ENCODE measurements around the gene CNNM3. TPM values are rescaled to one million over a fixed set of nuclear protein-coding genes. Genes with fewer than 3 reads are reported as not detected.

Gene CNNM3
- total RNA-seq, 4 donors from 2014 or later, result 21.8 to 27.8 (median 22.9) TPM

DNA sequence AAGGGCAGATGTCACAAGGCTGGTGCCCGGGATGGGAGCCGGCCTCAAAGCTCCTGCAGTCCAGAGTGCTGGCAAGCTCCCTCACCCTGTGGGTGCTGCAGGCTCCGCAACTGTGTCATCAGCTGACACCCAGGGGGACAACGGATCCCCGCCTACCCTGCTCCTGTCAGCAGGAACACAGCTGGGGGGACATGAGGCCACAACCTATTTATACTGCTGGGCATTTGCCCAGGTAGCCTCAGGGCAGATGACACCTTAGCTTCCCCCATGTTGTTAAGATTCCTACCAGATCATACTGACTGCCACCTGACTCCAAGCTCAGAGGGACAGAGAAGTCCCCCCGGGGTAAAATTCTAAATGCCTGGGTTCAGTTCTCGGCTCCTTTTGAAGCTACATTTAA lies 26.5 kb downstream of the CNNM3 start:
- no peaks in the 10 kb centered on the region for H3K27me3 ChIP-seq
- TF ChIP-seq POLR2A (IDR thresholded peaks at IDR 0.05) (no peak), EP300 (IDR thresholded peaks at IDR 0.05) (no peak), CTCF (IDR thresholded peaks at IDR 0.05) (no peak)
- DNase-seq (ENCODE audit: low spot score in 2 of 2), result no peak
- peak overlapping the region in 1 of 4 donors; percentile 24 for H3K27ac ChIP-seq
- H3K36me3 ChIP-seq, result peaks cover 0 to 70% (median 0%) of the 10 kb centered on the region in 3 donors
- H3K4me3 ChIP-seq, result no peak overlapping the region
- no peaks in the 10 kb centered on the region for H3K9me3 ChIP-seq
- H3K4me1 ChIP-seq, result peaks cover 0 to 13% (median 3%) of the 10 kb centered on the region in 4 donors
- WGBS, 2 donors, result 65 to 72% methylated on average over 6 to 7 of the region's 7 CpGs

GRCh38 chr2:96843538-96844268 lies 27.6 kb downstream of the CNNM3 start, which contains the start of gene ANKRD23:
TSS of gene ANKRD23 (minus strand) at chr2:96844021. CDS start at chr2:96843992, 29 bp downstream.
- Histone ChIP-seq H3K27me3 (no peaks in the 10 kb centered on the region), H3K36me3 (peaks cover 0 to 70% (median 0%) of the 10 kb centered on the region in 3 donors), H3K4me1 (peaks cover 0 to 13% (median 3%) of the 10 kb centered on the region in 4 donors), H3K4me3 (no peak within 1 kb of the TSS), H3K27ac (no peak within 1 kb of the TSS), H3K9me3 (no peaks in the 10 kb centered on the region)
- no peak for TF ChIP-seq CTCF (IDR thresholded peaks at IDR 0.05)
- TF ChIP-seq POLR2A (IDR thresholded peaks at IDR 0.05), result no peak
- TF ChIP-seq EP300 (IDR thresholded peaks at IDR 0.05), result no peak
- 90 to 91% methylated on average over 14 of the region's 14 CpGs for WGBS, 2 donors
- no peak for DNase-seq (ENCODE audit: low spot score in 2 of 2)

- Histone ChIP-seq H3K27ac (no peak overlapping the region), H3K4me1 (peaks cover 0 to 7% (median 2%) of the 10 kb centered on the region in 4 donors), H3K36me3 (peaks cover 0 to 70% (median under 1%) of the 10 kb centered on the region in 3 donors), H3K9me3 (no peaks in the 10 kb centered on the region), H3K4me3 (no peak overlapping the region), H3K27me3 (no peaks in the 10 kb centered on the region)
- WGBS, 2 donors, result 74 to 75% methylated on average over 16 to 17 of the region's 17 CpGs
- no peak for DNase-seq (ENCODE audit: low spot score in 2 of 2)
- TF ChIP-seq POLR2A (IDR thresholded peaks at IDR 0.05) (no peak), EP300 (IDR thresholded peaks at IDR 0.05) (no peak), CTCF (IDR thresholded peaks at IDR 0.05) (no peak)
These were observed 28.3 kb downstream of the CNNM3 start for GRCh38 chr2:96844405-96844808.

DNA sequence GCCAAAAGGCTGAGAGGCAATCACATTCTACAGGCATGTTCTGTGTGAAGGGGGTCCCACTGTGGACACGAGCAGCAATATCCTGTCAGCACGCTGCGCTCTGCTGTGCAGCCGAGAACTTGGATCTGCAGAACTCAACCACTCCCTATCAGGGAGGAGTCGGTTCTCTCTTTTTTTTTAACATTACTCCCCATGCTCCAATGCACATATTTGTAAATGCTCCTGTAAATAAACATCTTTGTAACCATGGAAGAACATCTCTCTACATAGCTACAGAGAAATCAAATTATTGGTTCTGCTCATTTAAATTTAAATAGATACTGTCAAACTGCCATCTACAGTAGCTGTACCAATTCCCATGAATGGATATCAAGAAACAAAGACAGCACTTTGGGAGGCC lies 30.8 kb downstream of the CNNM3 start:
- Histone ChIP-seq H3K4me3 (no peak overlapping the region), H3K27me3 (no peaks in the 10 kb centered on the region), H3K9me3 (no peaks in the 10 kb centered on the region), H3K36me3 (peaks cover 0 to 76% (median 8%) of the 10 kb centered on the region in 3 donors), H3K27ac (no peak overlapping the region), H3K4me1 (no peaks in the 10 kb centered on the region)
- WGBS, 2 donors, result 91 to 98% methylated on average over 5 of the region's 5 CpGs
- DNase-seq (ENCODE audit: low spot score in 2 of 2), result no peak
- no peak for TF ChIP-seq EP300 (IDR thresholded peaks at IDR 0.05)
- TF ChIP-seq POLR2A (IDR thresholded peaks at IDR 0.05), result no peak
- TF ChIP-seq CTCF (IDR thresholded peaks at IDR 0.05), result no peak

DNA sequence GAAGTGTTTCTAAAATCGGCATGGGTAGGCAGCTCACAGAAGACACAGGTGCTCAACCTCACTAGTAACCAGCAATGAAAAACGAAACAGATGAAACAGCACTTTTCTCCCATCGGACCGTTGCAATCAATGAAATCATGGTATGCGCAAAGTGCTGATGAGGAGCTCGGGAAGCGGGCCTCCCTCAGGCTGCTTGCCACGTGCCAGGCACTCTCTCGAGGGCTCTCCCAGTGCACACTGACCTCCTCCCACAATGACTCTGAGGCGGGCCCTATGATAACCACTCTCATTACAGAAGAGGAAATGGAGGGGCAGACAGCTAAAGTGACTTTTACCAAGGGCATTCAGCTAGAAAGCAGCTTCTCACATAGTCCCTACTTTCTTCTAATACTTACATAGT lies 31.5 kb downstream of the CNNM3 start:
- TF ChIP-seq EP300 (IDR thresholded peaks at IDR 0.05) (no peak), POLR2A (IDR thresholded peaks at IDR 0.05) (no peak), CTCF (IDR thresholded peaks at IDR 0.05) (no peak)
- Histone ChIP-seq H3K4me1 (no peaks in the 10 kb centered on the region), H3K27ac (no peak overlapping the region), H3K4me3 (no peak overlapping the region), H3K27me3 (no peaks in the 10 kb centered on the region), H3K9me3 (no peaks in the 10 kb centered on the region), H3K36me3 (peaks cover 0 to 75% (median 11%) of the 10 kb centered on the region in 3 donors)
- 57 to 63% methylated on average over 10 of the region's 10 CpGs for WGBS, 2 donors
- DNase-seq (ENCODE audit: low spot score in 2 of 2), result no peak
